ENCODE data around the gene AGBL4. TPM values are rescaled to one million over a fixed set of nuclear protein-coding genes. Genes with fewer than 3 reads are reported as not detected.

Gene AGBL4
- total RNA-seq, 2 experiments from 2014 or later: not detected

DNA sequence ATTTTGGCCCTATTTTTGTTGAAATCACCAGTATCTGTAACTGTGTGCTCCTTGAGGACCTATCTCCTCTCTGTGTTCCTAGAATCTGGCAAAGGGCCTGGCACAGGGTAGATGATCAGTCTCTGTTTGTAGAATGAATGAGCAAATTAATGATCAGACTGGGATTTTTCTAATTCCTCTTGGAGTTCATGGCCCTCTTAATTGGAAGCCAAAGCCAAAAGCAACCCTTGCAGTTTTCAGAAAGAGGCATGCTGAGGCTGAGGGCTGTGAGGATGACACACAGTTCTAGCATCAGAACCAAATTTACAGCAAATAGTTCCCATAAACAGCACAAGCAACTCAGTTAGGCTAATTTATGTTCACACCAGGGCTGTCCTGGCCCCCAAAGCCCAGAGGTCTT, 1136.0 kb downstream of the AGBL4 start:
- intact Hi-C loops (cut with DNase I, micrococcal nuclease): no loop called here
- DNase-seq: no peak
- CTCF ChIA-PET: interaction anchor here (1.0 kb wide), 1 partner anchor 10 kb away, joined by 3 read pairs; no protein-coding TSS in a partner anchor
- ATAC-seq: no peak
- Mint-ChIP-seq H3K9me3 (ENCODE audit: low read depth) (no peaks in the 10 kb centered on the region), H3K27ac (no peak overlapping the region), H3K4me1 (no peaks in the 10 kb centered on the region), H3K27me3 (peaks cover 4% of the 10 kb centered on the region), H3K36me3 (ENCODE audit: low read depth) (no peaks in the 10 kb centered on the region), H3K4me3 (no peak overlapping the region)
- POLR2A ChIA-PET: no interaction called here

DNA sequence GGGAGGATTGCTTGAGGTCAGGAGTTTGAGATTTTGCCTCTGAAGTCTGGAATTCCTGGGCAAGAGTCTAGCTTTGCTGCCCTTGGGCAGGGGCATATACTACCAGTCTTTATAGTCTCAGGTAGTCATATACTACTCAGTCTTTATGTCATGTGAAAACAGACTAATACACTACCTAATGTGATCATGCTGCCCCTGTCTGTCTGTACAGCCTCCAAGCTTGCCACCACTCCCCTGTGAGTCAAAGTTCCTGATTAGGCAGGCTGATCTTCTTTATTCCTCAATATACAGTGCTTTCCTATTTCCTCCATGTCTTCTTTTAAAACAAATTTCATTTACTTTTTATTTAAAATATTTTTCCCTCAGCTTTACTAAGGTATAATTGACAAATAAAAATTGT, 1141.7 kb downstream of the AGBL4 start:
- POLR2A ChIA-PET: no interaction called here
- intact Hi-C loops (cut with DNase I, micrococcal nuclease): no loop called here
- DNase-seq: no peak
- Mint-ChIP-seq H3K9me3 (ENCODE audit: low read depth) (no peaks in the 10 kb centered on the region), H3K27ac (no peak overlapping the region), H3K27me3 (peaks cover 2% of the 10 kb centered on the region), H3K36me3 (ENCODE audit: low read depth) (no peaks in the 10 kb centered on the region), H3K4me3 (no peak overlapping the region), H3K4me1 (no peaks in the 10 kb centered on the region)
- CTCF ChIA-PET: interaction anchor here (0.6 kb wide), 1 partner anchor 285 kb away, joined by 3 read pairs; no protein-coding TSS in a partner anchor
- no peak for ATAC-seq

DNA sequence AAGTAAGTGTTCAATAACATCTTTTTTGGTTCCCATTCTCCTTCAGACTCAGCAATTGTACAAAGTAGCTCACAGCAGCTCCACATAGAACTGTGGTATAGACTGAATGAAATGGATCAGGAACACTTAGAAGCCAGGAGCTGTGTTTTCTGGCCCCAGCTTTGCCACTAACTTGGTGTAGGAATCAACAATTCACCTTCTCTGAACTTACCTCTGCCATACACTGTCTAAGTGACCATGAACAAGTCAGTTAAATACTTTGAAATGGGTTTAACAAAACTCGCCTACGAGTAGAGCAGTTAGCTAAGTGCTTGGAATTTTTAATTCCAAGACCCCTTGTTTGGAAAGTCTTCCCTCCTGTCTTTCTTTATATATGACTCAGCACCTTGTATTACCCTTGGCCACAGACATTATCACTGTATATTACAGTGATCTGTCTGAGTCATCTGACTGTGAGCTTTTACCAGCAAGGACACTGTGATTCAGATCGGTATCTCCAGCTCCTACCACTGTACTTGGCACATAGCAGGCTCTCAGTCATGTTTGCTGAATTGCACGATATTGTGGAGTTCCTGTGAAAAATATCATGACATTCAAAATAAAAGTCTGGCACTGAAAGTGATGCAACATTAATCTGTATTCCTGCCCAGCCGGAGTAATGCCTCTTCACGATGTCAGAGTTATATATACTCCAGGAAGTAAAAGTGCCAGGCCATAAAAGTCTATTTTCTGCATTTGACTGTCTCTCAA, 1145.4 kb downstream of the AGBL4 start:
- POLR2A ChIA-PET: interaction anchor here (0.7 kb wide), 1 partner anchor 17 kb away, joined by 3 read pairs; no protein-coding TSS in a partner anchor
- no peaks in the 10 kb centered on the region for H3K4me1 Mint-ChIP-seq

DNA sequence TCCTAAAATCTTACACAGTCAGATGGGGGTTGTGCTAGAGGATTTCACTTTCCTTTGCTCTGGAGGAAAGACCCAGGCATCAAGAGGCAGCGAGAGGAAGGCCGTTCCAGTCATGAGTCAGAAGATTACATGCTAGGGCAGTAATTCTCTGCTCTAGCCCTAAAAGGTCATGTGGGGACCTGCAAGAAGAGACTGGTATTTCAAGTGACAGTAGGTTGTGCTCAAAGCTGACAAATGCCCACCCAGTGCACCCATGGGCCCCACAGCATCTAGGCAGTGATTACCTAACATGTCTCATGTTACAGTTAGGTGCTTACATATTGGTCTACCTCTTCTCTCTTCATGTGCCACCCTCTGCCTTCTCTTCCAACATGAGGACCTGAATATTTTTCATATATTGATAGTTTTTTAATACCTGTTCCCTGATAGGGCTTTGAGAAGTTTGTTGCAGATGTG, 1147.4 kb downstream of the AGBL4 start:
- ATAC-seq: no peak
- Mint-ChIP-seq H3K4me1 (no peaks in the 10 kb centered on the region), H3K36me3 (ENCODE audit: low read depth) (no peaks in the 10 kb centered on the region), H3K27me3 (peaks cover 9% of the 10 kb centered on the region), H3K27ac (no peak overlapping the region), H3K9me3 (ENCODE audit: low read depth) (no peaks in the 10 kb centered on the region), H3K4me3 (no peak overlapping the region)
- CTCF ChIA-PET: interaction anchor here (1.2 kb wide), 1 partner anchor 11 kb away, joined by 3 read pairs; no protein-coding TSS in a partner anchor
- intact Hi-C loops (cut with DNase I, micrococcal nuclease): loop anchor here in 1 of 2 experiments (10.0 kb wide), 1 partner anchor 202 kb away; no protein-coding TSS in a partner anchor
- POLR2A ChIA-PET: no interaction called here
- no peak for DNase-seq

More for the DNA sequence above, 1145.4 kb downstream of the AGBL4 start:
- no peak overlapping the region for H3K4me3 Mint-ChIP-seq
- H3K27ac Mint-ChIP-seq: no peak overlapping the region
- no peaks in the 10 kb centered on the region for H3K36me3 Mint-ChIP-seq (ENCODE audit: low read depth)
- no peak for ATAC-seq
- no peak for DNase-seq
- peaks cover 6% of the 10 kb centered on the region for H3K27me3 Mint-ChIP-seq
- CTCF ChIA-PET: interaction anchor here (0.6 to 0.7 kb wide), 2 partner anchors 10 to 59 kb away, joined by 3 read pairs; no protein-coding TSS in a partner anchor
- intact Hi-C loops (cut with DNase I, micrococcal nuclease): loop anchor here in 1 of 2 experiments (10.0 kb wide), 1 partner anchor 204 kb away; no protein-coding TSS in a partner anchor
- H3K9me3 Mint-ChIP-seq (ENCODE audit: low read depth): no peaks in the 10 kb centered on the region

DNA sequence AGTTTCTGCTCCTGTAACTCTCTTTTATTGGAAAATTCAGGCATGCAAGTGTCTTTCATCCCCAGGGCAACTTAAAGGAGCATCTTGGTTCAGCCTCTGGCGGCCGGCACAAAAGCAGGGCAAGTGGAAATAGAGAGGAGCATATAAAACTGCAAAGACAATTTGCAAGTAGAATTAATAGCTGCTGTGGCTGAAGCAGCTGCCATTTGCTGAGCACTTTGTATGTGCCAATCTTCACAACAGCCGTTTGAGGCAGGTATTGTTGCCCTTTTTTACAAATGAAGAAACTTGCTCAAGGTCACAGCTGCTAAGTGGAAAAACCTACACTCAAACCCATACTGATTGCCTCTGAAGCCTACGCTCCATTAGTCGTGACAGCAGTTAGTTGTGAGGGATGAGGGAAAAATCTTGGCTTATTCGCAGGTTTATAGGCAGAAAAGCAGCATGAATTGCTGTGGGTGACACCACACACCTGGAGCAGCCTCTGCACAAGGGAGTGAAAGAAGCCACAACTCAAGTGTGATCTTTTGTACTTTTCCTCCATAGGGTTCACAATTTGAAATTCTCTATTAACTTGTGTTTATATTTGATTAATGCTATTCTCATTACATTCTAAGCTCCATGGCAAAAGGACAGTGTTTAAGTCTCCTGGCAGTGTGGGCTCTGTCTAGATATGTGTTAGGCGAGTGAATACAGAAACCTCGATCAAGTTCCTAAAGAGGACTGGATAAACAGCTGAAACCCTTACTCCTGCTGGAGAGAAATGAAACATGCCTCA, 1148.0 kb downstream of the AGBL4 start:
- DNase-seq (no peak), ATAC-seq (no peak)
- Mint-ChIP-seq H3K9me3 (ENCODE audit: low read depth) (no peaks in the 10 kb centered on the region), H3K36me3 (ENCODE audit: low read depth) (no peaks in the 10 kb centered on the region), H3K4me1 (no peaks in the 10 kb centered on the region), H3K27ac (no peak overlapping the region), H3K4me3 (no peak overlapping the region), H3K27me3 (peaks cover 11% of the 10 kb centered on the region)
- ChIA-PET CTCF (interaction anchor here (0.7 to 1.2 kb wide), 2 partner anchors 10 to 756 kb away, joined by 3 read pairs; no protein-coding TSS in a partner anchor), POLR2A (no interaction called here)
- intact Hi-C loops (cut with DNase I, micrococcal nuclease): loop anchor here in 1 of 2 experiments (10.0 kb wide), 1 partner anchor 201 kb away; no protein-coding TSS in a partner anchor

DNA sequence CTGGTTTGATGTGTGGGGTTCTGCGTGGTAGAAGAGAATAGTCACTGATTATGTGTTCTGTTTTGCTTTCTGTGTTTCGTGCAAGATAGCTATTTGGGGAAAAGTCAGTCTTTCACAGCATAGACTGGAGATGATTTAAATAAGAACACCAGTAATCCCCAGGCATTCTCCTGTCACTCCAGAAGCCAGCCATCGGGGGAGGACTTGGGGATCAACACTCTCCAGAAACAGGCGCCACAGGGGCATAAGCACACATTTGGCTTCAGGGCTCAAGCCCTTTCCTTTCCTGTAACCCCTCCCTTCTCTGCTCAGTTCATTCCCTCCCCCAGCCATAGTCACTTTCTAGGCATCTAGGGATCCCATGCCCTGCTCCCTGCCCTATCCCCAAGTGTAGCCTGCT, 1149.8 kb downstream of the AGBL4 start:
- POLR2A ChIA-PET: no interaction called here
- Mint-ChIP-seq H3K9me3 (ENCODE audit: low read depth) (no peaks in the 10 kb centered on the region), H3K4me3 (no peak overlapping the region), H3K27me3 (peaks cover 12% of the 10 kb centered on the region), H3K4me1 (no peaks in the 10 kb centered on the region), H3K36me3 (ENCODE audit: low read depth) (no peaks in the 10 kb centered on the region), H3K27ac (no peak overlapping the region)
- ATAC-seq: no peak
- DNase-seq: no peak
- CTCF ChIA-PET: interaction anchor here (1.3 kb wide), 1 partner anchor 15 kb away, joined by 3 read pairs; no protein-coding TSS in a partner anchor
- intact Hi-C loops (cut with DNase I, micrococcal nuclease): loop anchor here in 1 of 2 experiments (10.0 kb wide), 1 partner anchor 199 kb away; no protein-coding TSS in a partner anchor

DNA sequence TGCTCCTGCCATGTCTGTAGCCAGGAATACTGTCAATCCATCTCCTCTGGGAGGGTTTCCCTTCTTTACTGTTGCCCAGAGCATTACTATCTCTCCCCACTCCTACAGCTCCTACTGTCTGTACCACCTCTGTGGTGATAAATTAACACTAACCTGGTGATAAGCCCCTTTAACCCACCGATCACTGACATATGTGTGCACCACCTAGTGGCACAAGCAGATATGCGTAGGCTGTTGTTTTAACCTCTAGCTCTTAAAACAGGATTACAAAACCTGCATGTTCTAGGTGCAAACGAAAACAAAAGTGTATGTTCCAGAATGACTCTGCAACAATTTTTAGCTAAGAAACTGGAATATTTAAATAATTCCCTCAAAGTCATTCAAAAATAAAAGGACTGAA, 1153.2 kb downstream of the AGBL4 start:
- ChIA-PET CTCF (interaction anchor here (0.6 to 0.9 kb wide), 3 partner anchors 9 to 125 kb away, joined by 3 read pairs; no protein-coding TSS in a partner anchor), POLR2A (no interaction called here)
- H3K27ac Mint-ChIP-seq: no peak overlapping the region
- intact Hi-C loops (cut with DNase I, micrococcal nuclease): loop anchor here (1.0 to 10.0 kb wide), 2 partner anchors 196 to 298 kb away; no protein-coding TSS in a partner anchor
- peaks cover 11% of the 10 kb centered on the region for H3K27me3 Mint-ChIP-seq
- H3K4me1 Mint-ChIP-seq: no peaks in the 10 kb centered on the region
- H3K36me3 Mint-ChIP-seq (ENCODE audit: low read depth): no peaks in the 10 kb centered on the region
- no peaks in the 10 kb centered on the region for H3K9me3 Mint-ChIP-seq (ENCODE audit: low read depth)
- DNase-seq (peak; percentile 20), ATAC-seq (no peak)
- H3K4me3 Mint-ChIP-seq: no peak overlapping the region

DNA sequence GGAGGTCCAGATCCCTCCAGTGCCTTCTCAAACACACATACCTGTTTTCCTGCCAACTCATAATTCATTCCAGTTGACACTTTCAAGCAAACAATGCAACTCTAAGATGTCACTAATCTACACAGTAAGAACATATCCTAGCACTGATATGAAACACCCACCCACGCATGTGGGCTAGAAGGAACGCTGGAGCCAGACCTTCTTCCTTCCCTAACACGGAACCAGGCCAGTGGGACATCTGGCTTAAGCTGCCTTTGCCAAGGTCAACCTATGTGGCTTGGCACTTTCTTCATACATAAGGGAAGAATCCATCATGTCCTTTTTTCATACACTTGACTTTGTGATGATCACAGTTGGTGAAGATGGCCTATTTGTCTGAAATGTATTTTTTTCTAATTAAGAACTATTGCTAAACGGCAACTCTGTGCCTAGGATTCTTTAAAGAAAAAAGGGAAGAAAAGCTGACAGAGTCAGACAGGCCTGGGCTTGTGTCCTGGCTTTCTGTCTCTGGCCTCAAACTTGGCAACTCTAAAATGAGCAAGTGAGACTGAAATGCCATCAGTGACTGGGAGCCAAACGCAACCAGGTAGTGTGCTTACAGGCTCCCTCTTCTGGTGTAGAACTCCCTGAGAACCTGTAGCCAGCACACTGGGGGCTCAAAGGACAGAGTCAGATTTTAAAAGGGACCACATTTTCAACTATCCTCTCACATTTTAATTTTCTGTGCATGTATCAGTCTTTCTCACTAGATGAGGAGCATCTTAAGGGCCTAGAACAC, 1154.4 kb downstream of the AGBL4 start:
- ATAC-seq (no peak), DNase-seq (no peak)
- Mint-ChIP-seq H3K27ac (no peak overlapping the region), H3K9me3 (ENCODE audit: low read depth) (no peaks in the 10 kb centered on the region), H3K36me3 (ENCODE audit: low read depth) (no peaks in the 10 kb centered on the region), H3K4me3 (no peak overlapping the region), H3K27me3 (peaks cover 11% of the 10 kb centered on the region), H3K4me1 (no peaks in the 10 kb centered on the region)
- ChIA-PET CTCF (no interaction called here), POLR2A (no interaction called here)
- intact Hi-C loops (cut with DNase I, micrococcal nuclease): no loop called here

DNA sequence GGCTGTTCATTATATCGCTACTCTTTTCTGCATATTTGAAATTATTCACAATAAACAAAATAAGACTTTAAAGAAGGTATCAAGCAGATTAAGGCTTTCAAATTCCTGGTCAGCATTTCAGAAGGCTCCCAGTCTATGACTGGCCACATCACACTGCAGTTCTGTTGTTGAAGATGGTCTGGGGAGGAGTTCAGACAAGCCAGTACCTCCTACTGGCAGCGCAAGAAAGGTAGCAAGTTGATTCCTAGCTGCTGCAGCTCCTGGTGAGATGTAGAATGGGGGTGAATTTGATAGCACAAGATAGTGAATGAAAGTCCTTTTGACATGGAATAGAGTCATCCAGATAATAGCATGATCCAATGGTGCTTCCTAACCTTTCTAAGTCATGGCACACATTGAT, 1158.8 kb downstream of the AGBL4 start:
- no peak for DNase-seq
- no peak for ATAC-seq
- intact Hi-C loops (cut with DNase I, micrococcal nuclease): no loop called here
- ChIA-PET POLR2A (no interaction called here), CTCF (interaction anchor here (1.1 kb wide), 1 partner anchor 12 kb away, joined by 3 read pairs; no protein-coding TSS in a partner anchor)
- Mint-ChIP-seq H3K36me3 (ENCODE audit: low read depth) (peaks cover 2% of the 10 kb centered on the region), H3K27ac (no peak overlapping the region), H3K4me3 (no peak overlapping the region), H3K27me3 (peaks cover 7% of the 10 kb centered on the region), H3K4me1 (no peaks in the 10 kb centered on the region), H3K9me3 (ENCODE audit: low read depth) (peaks cover 11% of the 10 kb centered on the region)

DNA sequence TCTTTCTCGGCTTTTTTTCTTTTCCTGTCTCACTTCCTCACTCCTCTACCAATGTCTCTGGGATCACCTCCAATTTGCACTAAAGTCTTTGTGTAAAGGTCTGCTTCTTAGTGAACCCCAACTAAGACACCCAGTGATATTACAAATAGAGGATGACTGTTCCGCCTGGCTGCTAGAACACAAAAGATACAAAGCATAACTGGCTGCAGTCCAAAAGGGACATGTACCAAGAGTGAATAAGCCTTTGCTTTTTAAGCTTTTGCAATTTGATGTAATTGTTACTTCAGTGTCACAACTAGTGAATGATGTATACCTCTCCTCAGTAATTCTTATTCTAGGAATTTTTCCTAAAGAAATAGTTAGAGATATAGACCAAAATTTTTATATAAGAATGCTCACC, 1164.3 kb downstream of the AGBL4 start:
- H3K4me3 Mint-ChIP-seq: no peak overlapping the region
- H3K27ac Mint-ChIP-seq: no peak overlapping the region
- H3K27me3 Mint-ChIP-seq: peaks cover 8% of the 10 kb centered on the region
- ATAC-seq: no peak
- CTCF ChIA-PET: interaction anchor here (0.6 kb wide), 1 partner anchor 1506 kb away, joined by 3 read pairs; no protein-coding TSS in a partner anchor
- no peaks in the 10 kb centered on the region for H3K4me1 Mint-ChIP-seq
- peaks cover 11% of the 10 kb centered on the region for H3K9me3 Mint-ChIP-seq (ENCODE audit: low read depth)
- POLR2A ChIA-PET: no interaction called here
- H3K36me3 Mint-ChIP-seq (ENCODE audit: low read depth): peaks cover 2% of the 10 kb centered on the region
- intact Hi-C loops (cut with DNase I, micrococcal nuclease): no loop called here
- DNase-seq: no peak

All from activated CD4-positive, alpha-beta T cell treated with anti-CD3 and anti-CD28 coated beads for 36 hours (primary cell).